ENCODE results near the gene KRTAP9-1.

DNA sequence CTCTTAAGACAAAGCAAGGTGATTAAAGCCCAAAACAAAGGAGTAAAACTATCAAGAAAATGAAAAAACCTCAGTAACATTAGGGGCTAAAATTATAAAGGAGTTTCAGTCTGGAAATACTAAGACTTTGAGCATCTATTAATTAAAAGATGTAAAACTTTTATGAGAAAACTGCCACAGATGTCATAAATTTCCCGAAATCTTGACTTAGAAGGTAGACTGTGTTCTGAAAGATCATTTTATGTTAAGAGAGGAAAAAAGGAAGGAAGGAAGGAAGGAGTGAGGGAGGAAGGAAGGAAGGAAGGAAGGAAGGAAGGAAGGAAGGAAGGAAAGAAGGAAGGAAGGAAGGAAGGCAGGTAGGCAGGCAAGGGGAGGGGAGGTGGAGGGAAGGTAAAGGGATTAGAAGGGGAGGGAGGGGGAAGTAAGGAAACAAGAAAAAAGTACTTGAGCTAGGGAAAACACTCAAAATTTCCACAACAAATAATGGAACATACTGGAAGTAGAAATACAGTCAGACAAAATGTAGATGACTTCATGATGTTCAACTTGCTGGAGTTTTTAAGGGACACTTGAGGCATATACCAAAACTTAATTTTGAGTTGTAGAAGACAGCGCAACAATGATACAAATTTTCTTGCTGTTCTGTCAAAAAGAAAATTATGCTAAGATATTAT lies 42.0 kb upstream of the KRTAP9-1 start:
- TF ChIP-seq POLR2A (IDR thresholded peaks at IDR 0.05) (no peak), POLR2AphosphoS5 (IDR thresholded peaks at IDR 0.05) (no peak), EP300 (IDR thresholded peaks at IDR 0.05) (no peak)
- TF ChIP-seq, protein P1, sequence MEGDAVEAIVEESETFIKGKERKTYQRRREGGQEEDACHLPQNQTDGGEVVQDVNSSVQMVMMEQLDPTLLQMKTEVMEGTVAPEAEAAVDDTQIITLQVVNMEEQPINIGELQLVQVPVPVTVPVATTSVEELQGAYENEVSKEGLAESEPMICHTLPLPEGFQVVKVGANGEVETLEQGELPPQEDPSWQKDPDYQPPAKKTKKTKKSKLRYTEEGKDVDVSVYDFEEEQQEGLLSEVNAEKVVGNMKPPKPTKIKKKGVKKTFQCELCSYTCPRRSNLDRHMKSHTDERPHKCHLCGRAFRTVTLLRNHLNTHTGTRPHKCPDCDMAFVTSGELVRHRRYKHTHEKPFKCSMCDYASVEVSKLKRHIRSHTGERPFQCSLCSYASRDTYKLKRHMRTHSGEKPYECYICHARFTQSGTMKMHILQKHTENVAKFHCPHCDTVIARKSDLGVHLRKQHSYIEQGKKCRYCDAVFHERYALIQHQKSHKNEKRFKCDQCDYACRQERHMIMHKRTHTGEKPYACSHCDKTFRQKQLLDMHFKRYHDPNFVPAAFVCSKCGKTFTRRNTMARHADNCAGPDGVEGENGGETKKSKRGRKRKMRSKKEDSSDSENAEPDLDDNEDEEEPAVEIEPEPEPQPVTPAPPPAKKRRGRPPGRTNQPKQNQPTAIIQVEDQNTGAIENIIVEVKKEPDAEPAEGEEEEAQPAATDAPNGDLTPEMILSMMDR (IDR thresholded peaks at IDR 0.05), result no peak

Measured in stomach (tissue), 4 donors.